H1 (cell line): Measurements from ENCODE around the gene ACER1. TPM values are rescaled to one million over a fixed set of nuclear protein-coding genes. Genes with fewer than 3 reads are reported as not detected.

ENCODE experiments used
- CTCF ChIA-PET: fragments of 300-600 bp; sonication (Branson Sonifier 250); formaldehyde crosslinking; loops from one replicate; lab custom pipeline; 2021; ENCODE audit not compliant: partially characterized antibody; lab: Charles Lee
- POLR2A ChIA-PET: fragments of 300-600 bp; sonication (Branson Sonifier 250); formaldehyde crosslinking; loops from one replicate; lab custom pipeline; 2021; ENCODE audit warnings: inconsistent platforms; ENCODE audit not compliant: partially characterized antibody; lab: Charles Lee
- DNase-seq, 2 experiments: peaks; one replicate each; pipeline versions ENCODE4 v3.0.0 to v3.0.0-alpha.2; 2010 to 2022; ENCODE audit warnings: low spot score in 2 of 2, low read depth in 1 of 2, mixed read lengths in 1 of 2
- FAIRE-seq: peaks from 2 replicates; lab custom pipeline; 2011; peaks lifted over from hg19 to GRCh38; lab: Jason Lieb, UNC
- H2AFZ ChIP-seq: 2 replicates; pipeline ENCODE4 v1.8.1; 2012; ENCODE audit warnings: low read length, inconsistent platforms
- H2AK5ac ChIP-seq: 2 replicates; pipeline ENCODE4 v1.6.1; 2013; ENCODE audit warnings: low read depth, low read length
- H2BK120ac ChIP-seq: replicated peaks from 2 replicates; pipeline ENCODE3; 2013; ENCODE audit warnings: low read depth, low read length, inconsistent platforms
- H2BK12ac ChIP-seq: 2 replicates; pipeline ENCODE4 v1.6.1; 2013; ENCODE audit warnings: low read depth, low read length
- H2BK15ac ChIP-seq: 2 replicates; pipeline ENCODE4 v1.6.1; 2013; ENCODE audit warnings: low read length
- H2BK20ac ChIP-seq: 2 replicates; pipeline ENCODE4 v1.6.1; 2013; ENCODE audit warnings: low read length
- H2BK5ac ChIP-seq: 2 replicates; pipeline ENCODE4 v1.6.1; 2013; ENCODE audit warnings: low read depth, low read length
- H3K14ac ChIP-seq: 2 replicates; pipeline ENCODE4 v1.6.1; 2013; ENCODE audit warnings: inconsistent platforms; ENCODE audit not compliant: insufficient read length
- H3K18ac ChIP-seq: 2 replicates; pipeline ENCODE4 v1.6.1; 2013; ENCODE audit warnings: low read length; ENCODE audit errors: extremely low read depth
- H3K23ac ChIP-seq: 2 replicates; pipeline ENCODE4 v1.6.1; 2013; ENCODE audit warnings: inconsistent platforms; ENCODE audit not compliant: insufficient read length
- H3K23me2 ChIP-seq: 2 replicates; pipeline ENCODE4 v1.6.1; 2013; ENCODE audit warnings: low read depth, low read length
- H3K27ac ChIP-seq: 2 replicates; pipeline ENCODE4 v1.6.1; 2011; ENCODE audit warnings: low read depth, low read length, inconsistent platforms
- H3K27me3 ChIP-seq, 4 experiments: replicated peaks in 1 of 4; 1 replicate in 1 of 4; 2 replicates in 3 of 4; pipeline versions ENCODE4 v1.6.1 to v1.8.1; 2011 to 2013; ENCODE audit warnings: low read length in 3 of 4, mild to moderate bottlenecking in 3 of 4, inconsistent platforms in 2 of 4, mixed read lengths in 2 of 4, moderate library complexity in 1 of 4; ENCODE audit not compliant: control insufficient read depth in 3 of 4, insufficient read depth in 3 of 4; ENCODE audit errors: extremely low read depth in 1 of 4
- H3K36me3 ChIP-seq, 4 experiments: 2 replicates each; pipeline versions ENCODE4 v1.6.1 to v1.8.1; 2011 to 2013; ENCODE audit warnings: mild to moderate bottlenecking in 4 of 4, low read length in 3 of 4, moderate library complexity in 2 of 4, control low read depth in 1 of 4, inconsistent platforms in 1 of 4; ENCODE audit not compliant: insufficient read depth in 4 of 4, control insufficient read depth in 2 of 4
- H3K4ac ChIP-seq: replicated peaks from 2 replicates; pipeline ENCODE3; 2013; ENCODE audit warnings: low read length, low read depth, mixed read lengths, inconsistent platforms; ENCODE audit not compliant: insufficient read length
- H3K4me1 ChIP-seq, 4 experiments: replicated peaks in 1 of 4; 1 replicate in 1 of 4; 2 replicates in 3 of 4; pipeline versions ENCODE4 v1.6.1 to v1.8.1; 2011 to 2013; ENCODE audit warnings: low read length in 3 of 4, inconsistent platforms in 2 of 4, mixed read lengths in 1 of 4; ENCODE audit not compliant: insufficient read depth in 4 of 4, control insufficient read depth in 3 of 4
- H3K4me2 ChIP-seq, 2 experiments: 2 replicates each; pipeline versions ENCODE4 v1.6.1 to v1.8.1; 2011 to 2013; ENCODE audit warnings: low read depth in 2 of 2, low read length in 2 of 2, control low read depth in 1 of 2, inconsistent platforms in 1 of 2, mild to moderate bottlenecking in 1 of 2; ENCODE audit not compliant: insufficient read depth in 1 of 2
- H3K4me3 ChIP-seq, 4 experiments: fragments of 200-600, 300-600 bp in 1 of 4; sonication (generic), shearing (Covaris generic), sonication (Bioruptor Twin) in 1 of 4; 2 replicates each; pipeline versions ENCODE4 v1.5.1 to v1.8.1; 2011 to 2016; ENCODE audit warnings: low read length in 4 of 4, low read depth in 3 of 4, control low read depth in 2 of 4, inconsistent platforms in 2 of 4, mild to moderate bottlenecking in 2 of 4, mixed read lengths in 1 of 4, moderate library complexity in 1 of 4; ENCODE audit not compliant: insufficient read depth in 2 of 4; ENCODE audit errors: extremely low read depth in 1 of 4
- H3K56ac ChIP-seq: replicated peaks from 2 replicates; pipeline ENCODE3; 2013; ENCODE audit warnings: low read depth, mild to moderate bottlenecking, mixed read lengths, low read length, inconsistent platforms; ENCODE audit not compliant: insufficient read length
- H3K79me1 ChIP-seq: 2 replicates; pipeline ENCODE4 v1.6.1; 2013; ENCODE audit warnings: low read depth, low read length, control low read depth
- H3K79me2 ChIP-seq, 2 experiments: 2 replicates each; pipeline versions ENCODE4 v1.6.1 to v1.8.1; 2012 to 2013; ENCODE audit warnings: low read length in 2 of 2, mild to moderate bottlenecking in 2 of 2, inconsistent platforms in 1 of 2; ENCODE audit not compliant: insufficient read depth in 2 of 2, control insufficient read depth in 1 of 2
- H3K9ac ChIP-seq, 4 experiments: replicated peaks in 1 of 4; 1 replicate in 1 of 4; 2 replicates in 3 of 4; pipeline versions ENCODE4 v1.6.1 to v1.8.1; 2011 to 2013; ENCODE audit warnings: low read depth in 3 of 4, low read length in 3 of 4, control low read depth in 2 of 4, mild to moderate bottlenecking in 2 of 4, moderate library complexity in 2 of 4, inconsistent platforms in 1 of 4; ENCODE audit errors: extremely low read depth in 1 of 4
- H3K9me3 ChIP-seq, 2 experiments: 2 replicates each; pipeline versions ENCODE4 v1.6.1 to v1.8.1; 2012 to 2013; ENCODE audit warnings: mild to moderate bottlenecking in 2 of 2, moderate library complexity in 2 of 2, control low read depth in 1 of 2, inconsistent platforms in 1 of 2, low read depth in 1 of 2, low read length in 1 of 2, mixed read lengths in 1 of 2; ENCODE audit not compliant: insufficient read depth in 2 of 2
- H4K20me1 ChIP-seq, 2 experiments: replicated peaks in 1 of 2; 2 replicates each; pipeline versions ENCODE3 to v1.8.1; 2011 to 2013; ENCODE audit warnings: inconsistent platforms in 2 of 2, low read length in 2 of 2, mild to moderate bottlenecking in 1 of 2; ENCODE audit not compliant: insufficient read depth in 2 of 2, control insufficient read depth in 1 of 2
- H4K5ac ChIP-seq: 2 replicates; pipeline ENCODE4 v1.6.1; 2013; ENCODE audit warnings: low read length, low read depth, mixed read lengths, inconsistent platforms; ENCODE audit not compliant: insufficient read length
- H4K8ac ChIP-seq: 2 replicates; pipeline ENCODE4 v1.8.0; 2013; ENCODE audit warnings: mild to moderate bottlenecking, moderate library complexity, low read length, inconsistent platforms; ENCODE audit not compliant: insufficient read depth; ENCODE audit errors: extremely low read depth
- H4K91ac ChIP-seq: replicated peaks from 2 replicates; pipeline ENCODE3; 2013; ENCODE audit warnings: low read length, mixed read lengths, inconsistent platforms; ENCODE audit not compliant: insufficient read length
- RAD21 ChIP-seq, 2 experiments: IDR thresholded peaks in 1 of 2; conservative IDR thresholded peaks in 1 of 2; 2 replicates each; pipeline ENCODE4 v1.6.1; 2011; ENCODE audit warnings: low read depth in 2 of 2, low read length in 2 of 2, improper control_type of control experiment in 1 of 2, inconsistent platforms in 1 of 2, mild to moderate bottlenecking in 1 of 2, moderate library complexity in 1 of 2
- TAF7 ChIP-seq: optimal IDR thresholded peaks from 2 replicates; pipeline ENCODE3; 2011; ENCODE audit warnings: low read depth, mild to moderate bottlenecking, inconsistent platforms, low read length, moderate library complexity, borderline replicate concordance
- WGBS, 2 experiments: shearing (Covaris generic) in 1 of 2; methylation state at CpG; one replicate each; pipeline versions ENCODE4 v1.1.6 to v1.1.7; 2013 to 2015; ENCODE audit warnings: low lambda C conversion rate in 2 of 2, mixed read lengths in 2 of 2, inconsistent platforms in 1 of 2, low coverage in 1 of 2, missing lambda C conversion rate in 1 of 2; ENCODE audit not compliant: insufficient replicate concordance in 2 of 2, insufficient coverage in 1 of 2, insufficient read length in 1 of 2; ENCODE audit errors: extremely low coverage in 1 of 2, missing lambda C conversion rate in 1 of 2; 5-methylcytosine and 5-hydroxymethylcytosine counted together
- polyA plus RNA-seq, 7 experiments: library from polyadenylated mRNA; depleted of rRNA in 3 of 7; stranded (reverse) in 5 of 7; unstranded in 2 of 7; fragments of >200 nt in 5 of 7; fragments of 200-250 nt in 2 of 7; gene quantifications; 1 replicate in 5 of 7; 2 replicates in 1 of 7; 4 replicates in 1 of 7; pipeline versions ENCODE4 v1.2.1 to v1.2.3, GENCODE V29; 2011 to 2013; ENCODE audit warnings: missing spikeins in 2 of 7, mixed read lengths in 2 of 7
- total RNA-seq: library from RNA; stranded (reverse); fragmentation: NEBNext Ultra II Directional; extraction: Animal tissue kit (Norgen Biotek cat#: 25700); gene quantifications from 2 replicates; pipeline ENCODE4 v1.2.1, GENCODE V29; 2021
- TF ChIP-seq, protein P1 (sequence below), 3 experiments: IDR thresholded peaks; 1 replicate in 2 of 3; 2 replicates in 1 of 3; pipeline versions ENCODE4 v1.5.1 to v1.6.1; 2011; ENCODE audit warnings: low read length in 3 of 3, mild to moderate bottlenecking in 3 of 3, inconsistent platforms in 2 of 3, low read depth in 1 of 3, moderate library complexity in 1 of 3; ENCODE audit not compliant: insufficient read depth in 1 of 3; ENCODE audit errors: control extremely low read depth in 1 of 3

Gene ACER1
- total and polyA plus RNA-seq, 2 of the 8 experiments (the other 6 are each of a cell fraction or from before 2014, with no cell fraction given), result 0.05 TPM; not detected in 1

DNA sequence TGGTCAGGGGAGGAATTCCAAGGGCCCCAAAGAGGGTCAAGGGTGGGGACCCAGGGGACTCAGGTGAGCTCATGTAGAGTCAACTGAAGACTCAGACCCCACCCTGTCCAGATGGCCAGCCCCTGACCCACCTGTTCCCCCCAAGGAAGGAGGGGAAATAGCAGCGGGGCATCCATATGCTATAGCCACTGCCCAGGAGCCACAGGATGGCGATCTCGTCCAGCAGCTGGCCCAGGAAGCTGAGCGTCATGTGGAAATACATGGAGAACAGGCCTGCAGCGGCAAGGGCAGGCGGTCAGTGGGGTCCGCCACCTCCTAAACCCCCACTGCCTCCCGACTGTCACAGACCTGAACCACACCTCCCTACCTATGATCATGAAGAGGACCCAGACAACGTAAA, 21.4 kb downstream of the ACER1 start:
- FAIRE-seq (no peak), DNase-seq (no peak)
- H3K79me2 ChIP-seq, result no peaks in the 10 kb centered on the region
- H3K23me2 ChIP-seq, result no peaks in the 10 kb centered on the region
- no peak overlapping the region for H2BK20ac ChIP-seq
- no peak overlapping the region for H3K56ac ChIP-seq
- WGBS, 2 experiments, result 87% methylated on average over 9 of the region's 9 CpGs; no CpG with 5 or more reads in 1 of the 2 experiments
- H2BK120ac ChIP-seq, result no peak overlapping the region
- H2AK5ac ChIP-seq, result no peak overlapping the region
- ChIA-PET POLR2A (no interaction called here), CTCF (no interaction called here)
- H3K9ac ChIP-seq, result no peak overlapping the region
- H4K8ac ChIP-seq, result no peak overlapping the region
- no peaks in the 10 kb centered on the region for H3K79me1 ChIP-seq
- no peak overlapping the region for H3K4ac ChIP-seq
- no peak overlapping the region for H3K4me2 ChIP-seq
- no peaks in the 10 kb centered on the region for H3K4me1 ChIP-seq
- H3K18ac ChIP-seq, result no peak overlapping the region
- H3K27ac ChIP-seq, result no peak overlapping the region
- H2BK12ac ChIP-seq, result no peak overlapping the region
- H3K14ac ChIP-seq, result no peak overlapping the region
- no peak overlapping the region for H2AFZ ChIP-seq
- no peak overlapping the region for H4K91ac ChIP-seq
- no peak overlapping the region for H2BK15ac ChIP-seq
- H3K9me3 ChIP-seq, result peaks cover 31 to 60% of the 10 kb centered on the region in 2 experiments
- TF ChIP-seq RAD21 (IDR thresholded peaks at IDR 0.05 in 1 of 2, conservative IDR thresholded peaks at IDR 0.05 in 1 of 2; ENCODE audit: low read depth in 2 of 2, low read length in 2 of 2), result peak; percentile 38 to 53
- TF ChIP-seq, protein P1, sequence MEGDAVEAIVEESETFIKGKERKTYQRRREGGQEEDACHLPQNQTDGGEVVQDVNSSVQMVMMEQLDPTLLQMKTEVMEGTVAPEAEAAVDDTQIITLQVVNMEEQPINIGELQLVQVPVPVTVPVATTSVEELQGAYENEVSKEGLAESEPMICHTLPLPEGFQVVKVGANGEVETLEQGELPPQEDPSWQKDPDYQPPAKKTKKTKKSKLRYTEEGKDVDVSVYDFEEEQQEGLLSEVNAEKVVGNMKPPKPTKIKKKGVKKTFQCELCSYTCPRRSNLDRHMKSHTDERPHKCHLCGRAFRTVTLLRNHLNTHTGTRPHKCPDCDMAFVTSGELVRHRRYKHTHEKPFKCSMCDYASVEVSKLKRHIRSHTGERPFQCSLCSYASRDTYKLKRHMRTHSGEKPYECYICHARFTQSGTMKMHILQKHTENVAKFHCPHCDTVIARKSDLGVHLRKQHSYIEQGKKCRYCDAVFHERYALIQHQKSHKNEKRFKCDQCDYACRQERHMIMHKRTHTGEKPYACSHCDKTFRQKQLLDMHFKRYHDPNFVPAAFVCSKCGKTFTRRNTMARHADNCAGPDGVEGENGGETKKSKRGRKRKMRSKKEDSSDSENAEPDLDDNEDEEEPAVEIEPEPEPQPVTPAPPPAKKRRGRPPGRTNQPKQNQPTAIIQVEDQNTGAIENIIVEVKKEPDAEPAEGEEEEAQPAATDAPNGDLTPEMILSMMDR (IDR thresholded peaks at IDR 0.05; ENCODE audit: control extremely low read depth in 1 of 3, insufficient read depth in 1 of 3, low read depth in 1 of 3, low read length in 3 of 3), result peak in 2 of 3 experiments; percentile 24 to 28; a peak in 2 of 4 replicates
- no peak for TF ChIP-seq TAF7
- no peaks in the 10 kb centered on the region for H3K27me3 ChIP-seq
- H2BK5ac ChIP-seq, result no peak overlapping the region
- no peak overlapping the region for H3K23ac ChIP-seq
- no peak overlapping the region for H4K5ac ChIP-seq
- H3K36me3 ChIP-seq, result no peaks in the 10 kb centered on the region
- no peaks in the 10 kb centered on the region for H4K20me1 ChIP-seq
- H3K4me3 ChIP-seq, result no peak overlapping the region
